ENCODE measurements around the gene WDFY3.

GRCh38 chr4:84639145-84639544 is 327.3 kb downstream of the WDFY3 start:
- TF ChIP-seq, protein P1, sequence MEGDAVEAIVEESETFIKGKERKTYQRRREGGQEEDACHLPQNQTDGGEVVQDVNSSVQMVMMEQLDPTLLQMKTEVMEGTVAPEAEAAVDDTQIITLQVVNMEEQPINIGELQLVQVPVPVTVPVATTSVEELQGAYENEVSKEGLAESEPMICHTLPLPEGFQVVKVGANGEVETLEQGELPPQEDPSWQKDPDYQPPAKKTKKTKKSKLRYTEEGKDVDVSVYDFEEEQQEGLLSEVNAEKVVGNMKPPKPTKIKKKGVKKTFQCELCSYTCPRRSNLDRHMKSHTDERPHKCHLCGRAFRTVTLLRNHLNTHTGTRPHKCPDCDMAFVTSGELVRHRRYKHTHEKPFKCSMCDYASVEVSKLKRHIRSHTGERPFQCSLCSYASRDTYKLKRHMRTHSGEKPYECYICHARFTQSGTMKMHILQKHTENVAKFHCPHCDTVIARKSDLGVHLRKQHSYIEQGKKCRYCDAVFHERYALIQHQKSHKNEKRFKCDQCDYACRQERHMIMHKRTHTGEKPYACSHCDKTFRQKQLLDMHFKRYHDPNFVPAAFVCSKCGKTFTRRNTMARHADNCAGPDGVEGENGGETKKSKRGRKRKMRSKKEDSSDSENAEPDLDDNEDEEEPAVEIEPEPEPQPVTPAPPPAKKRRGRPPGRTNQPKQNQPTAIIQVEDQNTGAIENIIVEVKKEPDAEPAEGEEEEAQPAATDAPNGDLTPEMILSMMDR (IDR thresholded peaks at IDR 0.05), result no peak
- TF ChIP-seq POLR2AphosphoS5 (IDR thresholded peaks at IDR 0.05) (no peak), POLR2A (IDR thresholded peaks at IDR 0.05) (no peak), EP300 (IDR thresholded peaks at IDR 0.05) (no peak)

Data from sigmoid colon (tissue), 4 donors.